H1 (cell line): ENCODE data around the gene NEK11. TPM values are rescaled to one million over a fixed set of nuclear protein-coding genes. Genes with fewer than 3 reads are reported as not detected.

Experiments
- CTCF ChIA-PET: fragments of 300-600 bp; sonication (Branson Sonifier 250); formaldehyde crosslinking; loops from one replicate; lab custom pipeline; 2021; ENCODE audit not compliant: partially characterized antibody; lab: Charles Lee
- POLR2A ChIA-PET: fragments of 300-600 bp; sonication (Branson Sonifier 250); formaldehyde crosslinking; loops from one replicate; lab custom pipeline; 2021; ENCODE audit warnings: inconsistent platforms; ENCODE audit not compliant: partially characterized antibody; lab: Charles Lee
- DNase-seq, 2 experiments: peaks; one replicate each; pipeline versions ENCODE4 v3.0.0 to v3.0.0-alpha.2; 2010 to 2022; ENCODE audit warnings: low spot score in 2 of 2, low read depth in 1 of 2, mixed read lengths in 1 of 2
- FAIRE-seq: peaks from 2 replicates; lab custom pipeline; 2011; peaks lifted over from hg19 to GRCh38; lab: Jason Lieb, UNC
- H2AFZ ChIP-seq: 2 replicates; pipeline ENCODE4 v1.8.1; 2012; ENCODE audit warnings: low read length, inconsistent platforms
- H2AK5ac ChIP-seq: 2 replicates; pipeline ENCODE4 v1.6.1; 2013; ENCODE audit warnings: low read depth, low read length
- H2BK120ac ChIP-seq: replicated peaks from 2 replicates; pipeline ENCODE3; 2013; ENCODE audit warnings: low read depth, low read length, inconsistent platforms
- H2BK12ac ChIP-seq: 2 replicates; pipeline ENCODE4 v1.6.1; 2013; ENCODE audit warnings: low read depth, low read length
- H2BK15ac ChIP-seq: 2 replicates; pipeline ENCODE4 v1.6.1; 2013; ENCODE audit warnings: low read length
- H2BK20ac ChIP-seq: 2 replicates; pipeline ENCODE4 v1.6.1; 2013; ENCODE audit warnings: low read length
- H2BK5ac ChIP-seq: 2 replicates; pipeline ENCODE4 v1.6.1; 2013; ENCODE audit warnings: low read depth, low read length
- H3K14ac ChIP-seq: 2 replicates; pipeline ENCODE4 v1.6.1; 2013; ENCODE audit warnings: inconsistent platforms; ENCODE audit not compliant: insufficient read length
- H3K18ac ChIP-seq: 2 replicates; pipeline ENCODE4 v1.6.1; 2013; ENCODE audit warnings: low read length; ENCODE audit errors: extremely low read depth
- H3K23ac ChIP-seq: 2 replicates; pipeline ENCODE4 v1.6.1; 2013; ENCODE audit warnings: inconsistent platforms; ENCODE audit not compliant: insufficient read length
- H3K23me2 ChIP-seq: 2 replicates; pipeline ENCODE4 v1.6.1; 2013; ENCODE audit warnings: low read depth, low read length
- H3K27ac ChIP-seq: 2 replicates; pipeline ENCODE4 v1.6.1; 2011; ENCODE audit warnings: low read depth, low read length, inconsistent platforms
- H3K27me3 ChIP-seq, 4 experiments: replicated peaks in 1 of 4; 1 replicate in 1 of 4; 2 replicates in 3 of 4; pipeline versions ENCODE4 v1.6.1 to v1.8.1; 2011 to 2013; ENCODE audit warnings: low read length in 3 of 4, mild to moderate bottlenecking in 3 of 4, inconsistent platforms in 2 of 4, mixed read lengths in 2 of 4, moderate library complexity in 1 of 4; ENCODE audit not compliant: control insufficient read depth in 3 of 4, insufficient read depth in 3 of 4; ENCODE audit errors: extremely low read depth in 1 of 4
- H3K36me3 ChIP-seq, 4 experiments: 2 replicates each; pipeline versions ENCODE4 v1.6.1 to v1.8.1; 2011 to 2013; ENCODE audit warnings: mild to moderate bottlenecking in 4 of 4, low read length in 3 of 4, moderate library complexity in 2 of 4, control low read depth in 1 of 4, inconsistent platforms in 1 of 4; ENCODE audit not compliant: insufficient read depth in 4 of 4, control insufficient read depth in 2 of 4
- H3K4ac ChIP-seq: replicated peaks from 2 replicates; pipeline ENCODE3; 2013; ENCODE audit warnings: low read length, low read depth, mixed read lengths, inconsistent platforms; ENCODE audit not compliant: insufficient read length
- H3K4me1 ChIP-seq, 4 experiments: replicated peaks in 1 of 4; 1 replicate in 1 of 4; 2 replicates in 3 of 4; pipeline versions ENCODE4 v1.6.1 to v1.8.1; 2011 to 2013; ENCODE audit warnings: low read length in 3 of 4, inconsistent platforms in 2 of 4, mixed read lengths in 1 of 4; ENCODE audit not compliant: insufficient read depth in 4 of 4, control insufficient read depth in 3 of 4
- H3K4me2 ChIP-seq, 2 experiments: 2 replicates each; pipeline versions ENCODE4 v1.6.1 to v1.8.1; 2011 to 2013; ENCODE audit warnings: low read depth in 2 of 2, low read length in 2 of 2, control low read depth in 1 of 2, inconsistent platforms in 1 of 2, mild to moderate bottlenecking in 1 of 2; ENCODE audit not compliant: insufficient read depth in 1 of 2
- H3K4me3 ChIP-seq, 4 experiments: fragments of 200-600, 300-600 bp in 1 of 4; sonication (generic), shearing (Covaris generic), sonication (Bioruptor Twin) in 1 of 4; 2 replicates each; pipeline versions ENCODE4 v1.5.1 to v1.8.1; 2011 to 2016; ENCODE audit warnings: low read length in 4 of 4, low read depth in 3 of 4, control low read depth in 2 of 4, inconsistent platforms in 2 of 4, mild to moderate bottlenecking in 2 of 4, mixed read lengths in 1 of 4, moderate library complexity in 1 of 4; ENCODE audit not compliant: insufficient read depth in 2 of 4; ENCODE audit errors: extremely low read depth in 1 of 4
- H3K56ac ChIP-seq: replicated peaks from 2 replicates; pipeline ENCODE3; 2013; ENCODE audit warnings: low read depth, mild to moderate bottlenecking, mixed read lengths, low read length, inconsistent platforms; ENCODE audit not compliant: insufficient read length
- H3K79me1 ChIP-seq: 2 replicates; pipeline ENCODE4 v1.6.1; 2013; ENCODE audit warnings: low read depth, low read length, control low read depth
- H3K79me2 ChIP-seq, 2 experiments: 2 replicates each; pipeline versions ENCODE4 v1.6.1 to v1.8.1; 2012 to 2013; ENCODE audit warnings: low read length in 2 of 2, mild to moderate bottlenecking in 2 of 2, inconsistent platforms in 1 of 2; ENCODE audit not compliant: insufficient read depth in 2 of 2, control insufficient read depth in 1 of 2
- H3K9ac ChIP-seq, 4 experiments: replicated peaks in 1 of 4; 1 replicate in 1 of 4; 2 replicates in 3 of 4; pipeline versions ENCODE4 v1.6.1 to v1.8.1; 2011 to 2013; ENCODE audit warnings: low read depth in 3 of 4, low read length in 3 of 4, control low read depth in 2 of 4, mild to moderate bottlenecking in 2 of 4, moderate library complexity in 2 of 4, inconsistent platforms in 1 of 4; ENCODE audit errors: extremely low read depth in 1 of 4
- H3K9me3 ChIP-seq, 2 experiments: 2 replicates each; pipeline versions ENCODE4 v1.6.1 to v1.8.1; 2012 to 2013; ENCODE audit warnings: mild to moderate bottlenecking in 2 of 2, moderate library complexity in 2 of 2, control low read depth in 1 of 2, inconsistent platforms in 1 of 2, low read depth in 1 of 2, low read length in 1 of 2, mixed read lengths in 1 of 2; ENCODE audit not compliant: insufficient read depth in 2 of 2
- H4K20me1 ChIP-seq, 2 experiments: replicated peaks in 1 of 2; 2 replicates each; pipeline versions ENCODE3 to v1.8.1; 2011 to 2013; ENCODE audit warnings: inconsistent platforms in 2 of 2, low read length in 2 of 2, mild to moderate bottlenecking in 1 of 2; ENCODE audit not compliant: insufficient read depth in 2 of 2, control insufficient read depth in 1 of 2
- H4K5ac ChIP-seq: 2 replicates; pipeline ENCODE4 v1.6.1; 2013; ENCODE audit warnings: low read length, low read depth, mixed read lengths, inconsistent platforms; ENCODE audit not compliant: insufficient read length
- H4K8ac ChIP-seq: 2 replicates; pipeline ENCODE4 v1.8.0; 2013; ENCODE audit warnings: mild to moderate bottlenecking, moderate library complexity, low read length, inconsistent platforms; ENCODE audit not compliant: insufficient read depth; ENCODE audit errors: extremely low read depth
- H4K91ac ChIP-seq: replicated peaks from 2 replicates; pipeline ENCODE3; 2013; ENCODE audit warnings: low read length, mixed read lengths, inconsistent platforms; ENCODE audit not compliant: insufficient read length
- ASH2L ChIP-seq: fragments of 200-600, 300-600 bp; sonication (generic); IDR thresholded peaks from one replicate; pipeline ENCODE4 v1.7.1; 2017; ENCODE audit warnings: low read length
- ATF3 ChIP-seq: IDR thresholded peaks from 2 replicates; pipeline ENCODE4 v1.6.1; 2011; ENCODE audit warnings: low read depth, mild to moderate bottlenecking, low read length; ENCODE audit not compliant: insufficient read depth
- GABPA ChIP-seq: IDR thresholded peaks from 2 replicates; pipeline ENCODE4 v1.6.1; 2011; ENCODE audit warnings: mild to moderate bottlenecking, low read length, moderate library complexity, borderline replicate concordance; ENCODE audit not compliant: insufficient read depth
- NRF1 ChIP-seq: IDR thresholded peaks from 2 replicates; pipeline ENCODE4 v1.6.1; 2011; ENCODE audit warnings: mild to moderate bottlenecking, low read depth, low read length, improper control_type of control experiment
- RNF2 ChIP-seq: fragments of 200-900, 300-1000 bp; sonication (generic); IDR thresholded peaks from 2 replicates; pipeline ENCODE4 v1.7.1; 2016; ENCODE audit warnings: borderline replicate concordance, low read depth, mild to moderate bottlenecking, antibody characterized with exemption, low read length; ENCODE audit not compliant: poor library complexity, severe bottlenecking; ENCODE audit errors: missing control alignments
- WGBS, 2 experiments: shearing (Covaris generic) in 1 of 2; methylation state at CpG; one replicate each; pipeline versions ENCODE4 v1.1.6 to v1.1.7; 2013 to 2015; ENCODE audit warnings: low lambda C conversion rate in 2 of 2, mixed read lengths in 2 of 2, inconsistent platforms in 1 of 2, low coverage in 1 of 2, missing lambda C conversion rate in 1 of 2; ENCODE audit not compliant: insufficient replicate concordance in 2 of 2, insufficient coverage in 1 of 2, insufficient read length in 1 of 2; ENCODE audit errors: extremely low coverage in 1 of 2, missing lambda C conversion rate in 1 of 2; 5-methylcytosine and 5-hydroxymethylcytosine counted together
- polyA plus RNA-seq, 7 experiments: library from polyadenylated mRNA; depleted of rRNA in 3 of 7; stranded (reverse) in 5 of 7; unstranded in 2 of 7; fragments of >200 nt in 5 of 7; fragments of 200-250 nt in 2 of 7; gene quantifications; 1 replicate in 5 of 7; 2 replicates in 1 of 7; 4 replicates in 1 of 7; pipeline versions ENCODE4 v1.2.1 to v1.2.3, GENCODE V29; 2011 to 2013; ENCODE audit warnings: missing spikeins in 2 of 7, mixed read lengths in 2 of 7
- total RNA-seq: library from RNA; stranded (reverse); fragmentation: NEBNext Ultra II Directional; extraction: Animal tissue kit (Norgen Biotek cat#: 25700); gene quantifications from 2 replicates; pipeline ENCODE4 v1.2.1, GENCODE V29; 2021

The NEK11 gene
- total and polyA plus RNA-seq, 2 of the 8 experiments (the other 6 are each of a cell fraction or from before 2014, with no cell fraction given) = 0.60 TPM; not detected in 1

- Histone ChIP-seq H3K23me2 (no peaks in the 10 kb centered on the region), H2BK20ac (no peak overlapping the region), H4K5ac (no peak overlapping the region), H3K79me1 (no peaks in the 10 kb centered on the region), H2BK120ac (no peak overlapping the region), H3K23ac (no peak overlapping the region), H2BK5ac (no peak overlapping the region), H3K9ac (no peak overlapping the region), H3K27ac (no peak overlapping the region), H3K79me2 (no peaks in the 10 kb centered on the region; a peak in 1 of 4 replicates), H2AFZ (no peak overlapping the region), H3K4me2 (no peak overlapping the region), H3K18ac (no peak overlapping the region), H3K4ac (no peak overlapping the region), H2AK5ac (no peak overlapping the region), H2BK12ac (no peak overlapping the region), H3K27me3 (no peaks in the 10 kb centered on the region), H3K56ac (no peak overlapping the region), H3K36me3 (peaks cover 0 to 22% (median 2%) of the 10 kb centered on the region in 4 experiments; a peak in 3 of 8 replicates), H3K9me3 (no peaks in the 10 kb centered on the region), H4K91ac (no peak overlapping the region), H3K4me1 (no peaks in the 10 kb centered on the region), H3K4me3 (no peak overlapping the region), H4K8ac (no peak overlapping the region), H2BK15ac (no peak overlapping the region), H4K20me1 (no peaks in the 10 kb centered on the region), H3K14ac (no peak overlapping the region)
- FAIRE-seq = no peak
- DNase-seq = no peak
- ChIA-PET CTCF (no interaction called here), POLR2A (interaction anchor here (1.5 kb wide), 1 partner anchor 12 kb away, joined by 3 read pairs; no protein-coding TSS in a partner anchor)
- whole genome bisulfite sequencing, 2 experiments = 93% methylated on average over 2 of the region's 2 CpGs; no CpG with 5 or more reads in 1 of the 2 experiments
- TF ChIP-seq RNF2 (no peak), GABPA (no peak), ASH2L (no peak), ATF3 (no peak), NRF1 (no peak)
These were observed 19.4 kb upstream of the NEK11 start for GRCh38 chr3:131007256-131007655.
